SJCRH30 (cell line): ENCODE results near the gene SLC25A47. TPM values are rescaled to one million over a fixed set of nuclear protein-coding genes. Genes with fewer than 3 reads are reported as not detected.
A peak's percentile ranks its signal among the peaks of the same experiment; 100 is the strongest.
"Not testable (repeated sequence)": the region's sequence is repeated elsewhere in the genome, so short reads cannot be mapped to it uniquely, and the experiment has no call there.

Experiments
- DNase-seq, 2 experiments: peaks; one replicate each; pipeline ENCODE4 v3.0.0-alpha.2; 2015 to 2020
- H3K27ac ChIP-seq: fragments of 250-450 bp; sonication (Bioruptor Pico); 2 replicates; pipeline ENCODE4 v1.5.1; 2020; ENCODE audit warnings: mild to moderate bottlenecking, moderate library complexity
- H3K27me3 ChIP-seq: fragments of 250-450 bp; sonication (Bioruptor Pico); 2 replicates; pipeline ENCODE4 v1.5.1; 2020; ENCODE audit warnings: mild to moderate bottlenecking, moderate library complexity
- H3K36me3 ChIP-seq: fragments of 250-450 bp; sonication (Bioruptor Pico); 2 replicates; pipeline ENCODE4 v1.5.1; 2020; ENCODE audit warnings: mild to moderate bottlenecking, moderate library complexity
- H3K4me1 ChIP-seq: fragments of 250-450 bp; sonication (Bioruptor Pico); 2 replicates; pipeline ENCODE4 v1.5.1; 2020; ENCODE audit warnings: mild to moderate bottlenecking, moderate library complexity
- H3K4me3 ChIP-seq: fragments of 250-450 bp; sonication (Bioruptor Pico); 2 replicates; pipeline ENCODE4 v1.5.1; 2020; ENCODE audit warnings: mild to moderate bottlenecking, moderate library complexity
- H3K9me3 ChIP-seq: fragments of 250-450 bp; sonication (Bioruptor Pico); replicated peaks from 2 replicates; pipeline ENCODE4 v1.5.1; 2020; ENCODE audit warnings: mild to moderate bottlenecking, moderate library complexity
- total RNA-seq: library from RNA; depleted of rRNA; stranded (reverse); fragments of >200 nt; shearing (Covaris generic); gene quantifications from 2 replicates; pipeline ENCODE4 v1.2.3, GENCODE V29; 2014; rRNA removed

SLC25A47 gene
- total RNA-seq, result 0.08 TPM in 1 of 2 replicates, not detected in the other

DNA sequence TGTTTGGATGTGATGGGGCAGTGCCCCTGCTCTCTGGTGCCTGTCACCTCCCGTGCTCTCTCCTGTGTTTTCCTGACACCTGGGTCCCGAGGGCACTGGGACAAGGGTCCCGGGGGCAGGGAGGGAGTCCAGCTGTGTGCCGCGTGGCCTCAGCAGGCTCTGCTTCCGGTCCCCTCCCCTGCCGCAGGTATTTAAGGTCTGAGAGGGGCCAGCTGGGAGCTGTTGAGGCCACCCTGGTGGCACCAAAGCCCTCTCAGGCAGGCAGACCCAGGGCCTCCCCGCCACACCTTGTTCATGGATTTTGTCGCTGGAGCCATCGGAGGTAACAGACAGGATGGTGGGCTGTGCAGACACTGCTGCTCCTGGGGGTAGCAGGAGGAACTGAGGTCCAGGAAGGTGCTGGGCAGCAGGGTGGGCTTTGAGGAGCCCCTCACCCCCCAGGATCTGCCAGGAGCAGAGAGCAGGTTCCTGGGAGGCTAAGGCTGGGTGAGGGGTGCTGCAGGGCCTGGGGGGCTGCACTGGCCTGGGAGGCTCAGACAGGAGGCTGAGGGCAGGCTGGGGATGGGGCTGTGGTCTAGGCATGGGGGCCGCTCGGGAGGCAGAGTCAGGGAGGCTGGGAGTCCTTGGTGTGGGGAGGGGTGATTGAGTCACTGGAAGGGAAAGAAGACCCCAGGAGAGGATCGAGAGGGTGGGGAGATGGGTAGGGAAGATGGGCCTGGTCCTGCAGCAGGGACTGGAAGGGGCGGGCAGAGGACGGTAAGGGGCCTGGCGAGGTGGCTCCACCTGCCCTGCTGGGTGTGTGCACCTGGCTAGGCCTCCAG lies at the start of gene SLC25A47:
TSS of gene SLC25A47 (plus strand) at position 219 of the 821 bp plus-strand sequence. CDS start at position 295, 76 bp downstream.
- H3K36me3 ChIP-seq, result no peaks in the 10 kb centered on the region
- H3K27me3 ChIP-seq, result no peaks in the 10 kb centered on the region
- no peak within 1 kb of the TSS for H3K27ac ChIP-seq
- H3K4me1 ChIP-seq, result peaks cover 5% of the 10 kb centered on the region; the same call in 1 of the 2 replicates
- H3K4me3 ChIP-seq, result no peak within 1 kb of the TSS
- DNase-seq, result no peak
- H3K9me3 ChIP-seq, result no peaks in the 10 kb centered on the region

- Histone ChIP-seq H3K27ac (no peak overlapping the region), H3K4me1 (peaks cover 6% of the 10 kb centered on the region), H3K27me3 (no peaks in the 10 kb centered on the region), H3K4me3 (no peak overlapping the region), H3K9me3 (no peaks in the 10 kb centered on the region), H3K36me3 (peaks cover 35% of the 10 kb centered on the region)
- no peak for DNase-seq
Measured at GRCh38 chr14:100274250-100274649, 48.9 kb upstream of the SLC25A47 start.

- Histone ChIP-seq H3K27ac (no peak overlapping the region), H3K27me3 (no peaks in the 10 kb centered on the region), H3K4me3 (no peak overlapping the region), H3K36me3 (peaks cover 39% of the 10 kb centered on the region), H3K4me1 (peaks cover 6% of the 10 kb centered on the region), H3K9me3 (no peaks in the 10 kb centered on the region)
- DNase-seq, result no peak
Measured at GRCh38 chr14:100275214-100275613, 47.9 kb upstream of the SLC25A47 start.

GRCh38 chr14:100278702-100279101 lies 44.4 kb upstream of the SLC25A47 start:
- no peak for DNase-seq
- H3K27me3 ChIP-seq, result no peaks in the 10 kb centered on the region

GRCh38 chr14:100279133-100279532 lies 44.0 kb upstream of the SLC25A47 start:
- DNase-seq, result no peak
- no peaks in the 10 kb centered on the region for H3K27me3 ChIP-seq
- peaks cover 43% of the 10 kb centered on the region for H3K36me3 ChIP-seq
- H3K27ac ChIP-seq, result no peak overlapping the region
- peaks cover 6% of the 10 kb centered on the region for H3K4me1 ChIP-seq
- no peaks in the 10 kb centered on the region for H3K9me3 ChIP-seq
- no peak overlapping the region for H3K4me3 ChIP-seq

More at GRCh38 chr14:100278702-100279101, 44.4 kb upstream of the SLC25A47 start:
- no peaks in the 10 kb centered on the region for H3K9me3 ChIP-seq
- no peak overlapping the region for H3K27ac ChIP-seq
- H3K4me1 ChIP-seq, result peaks cover 6% of the 10 kb centered on the region
- no peak overlapping the region for H3K4me3 ChIP-seq
- H3K36me3 ChIP-seq, result peaks cover 43% of the 10 kb centered on the region

DNA sequence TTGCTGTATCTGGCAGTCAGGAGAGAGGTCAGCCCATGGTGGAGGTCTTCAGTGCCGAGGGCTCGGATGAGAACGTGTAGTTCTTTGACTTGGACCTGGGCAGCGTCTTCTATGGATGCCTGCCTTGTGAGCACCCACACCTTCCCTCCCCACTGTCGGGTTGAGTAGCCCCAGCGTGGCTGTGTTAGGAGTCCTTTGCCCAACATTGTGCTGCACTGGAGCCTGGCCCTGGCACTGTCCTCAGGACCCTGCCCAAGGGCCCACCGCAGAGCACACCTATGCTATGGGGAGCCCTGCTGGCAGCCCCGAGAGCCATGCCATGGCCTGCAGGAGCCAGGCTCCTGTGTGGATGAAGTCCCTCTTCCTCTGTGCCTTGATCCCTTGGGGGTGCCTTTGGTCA lies 43.6 kb upstream of the SLC25A47 start:
- Histone ChIP-seq H3K27ac (no peak overlapping the region), H3K4me3 (no peak overlapping the region), H3K4me1 (peaks cover 6% of the 10 kb centered on the region), H3K27me3 (no peaks in the 10 kb centered on the region), H3K9me3 (no peaks in the 10 kb centered on the region), H3K36me3 (peaks cover 41% of the 10 kb centered on the region)
- no peak for DNase-seq

DNA sequence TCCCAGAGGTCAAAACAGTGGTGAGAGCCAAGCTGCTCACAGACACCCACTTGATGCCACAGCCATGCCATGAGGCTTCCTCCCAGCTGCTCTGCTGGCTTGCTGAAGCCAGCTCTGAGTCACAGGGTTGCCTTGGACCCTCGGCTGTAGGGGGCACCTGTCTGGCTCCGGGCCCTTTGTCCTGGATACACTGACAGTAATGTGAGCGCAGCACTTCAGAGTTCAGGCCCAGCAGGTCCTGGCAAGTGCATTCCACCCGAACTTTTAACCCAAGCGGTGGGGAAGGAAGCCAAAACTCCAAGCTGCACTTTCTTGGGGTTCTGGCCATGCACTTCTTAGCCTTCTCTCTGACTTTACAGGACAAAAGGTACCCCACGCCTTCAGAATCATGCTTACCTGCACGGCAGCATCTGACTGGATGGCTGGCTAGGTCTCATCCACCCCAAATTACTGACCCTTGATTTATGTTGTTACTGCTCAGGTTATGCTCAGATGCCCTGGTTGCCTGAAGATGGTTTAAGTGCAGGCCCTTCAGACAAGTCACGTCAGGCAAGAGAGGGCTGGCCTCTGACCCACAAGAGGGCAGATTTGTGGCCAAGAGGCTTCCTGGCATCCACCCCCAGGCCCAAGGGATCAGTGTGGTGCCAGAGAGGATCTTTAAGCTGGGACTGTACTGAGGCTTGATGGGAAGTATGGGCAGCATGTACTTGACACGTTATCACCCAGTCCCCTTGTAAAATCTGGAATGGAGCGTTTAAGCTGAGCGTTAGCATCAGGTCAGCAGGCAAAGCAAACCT lies 41.7 kb upstream of the SLC25A47 start:
- no peaks in the 10 kb centered on the region for H3K27me3 ChIP-seq
- H3K9me3 ChIP-seq, result no peaks in the 10 kb centered on the region
- H3K4me3 ChIP-seq, result no peak overlapping the region
- peaks cover 6% of the 10 kb centered on the region for H3K4me1 ChIP-seq
- H3K36me3 ChIP-seq, result peaks cover 29% of the 10 kb centered on the region
- no peak overlapping the region for H3K27ac ChIP-seq
- DNase-seq, result peak in 1 of 2 experiments; percentile 36

DNA sequence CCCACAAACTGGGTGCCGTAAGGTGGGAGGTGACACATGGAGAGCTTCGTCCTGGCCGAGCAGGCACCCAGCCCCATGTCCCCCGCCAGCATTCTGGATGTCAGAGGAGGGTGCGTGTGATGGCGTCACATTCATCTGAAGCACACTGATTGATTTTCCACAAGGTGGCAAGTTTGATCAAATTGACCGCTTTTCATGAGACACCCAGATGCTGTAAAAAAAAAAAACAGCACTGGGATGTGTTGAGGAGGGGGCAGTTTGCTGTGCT lies 41.1 kb upstream of the SLC25A47 start:
- Histone ChIP-seq H3K27ac (no peak overlapping the region), H3K27me3 (no peaks in the 10 kb centered on the region), H3K4me3 (no peak overlapping the region), H3K36me3 (peaks cover 25% of the 10 kb centered on the region), H3K9me3 (no peaks in the 10 kb centered on the region), H3K4me1 (peaks cover 6% of the 10 kb centered on the region)
- no peak for DNase-seq

GRCh38 chr14:100282766-100283419 lies 40.2 kb upstream of the SLC25A47 start:
- DNase-seq, result no peak
- peaks cover 17% of the 10 kb centered on the region for H3K36me3 ChIP-seq
- peaks cover 6% of the 10 kb centered on the region for H3K4me1 ChIP-seq
- H3K27me3 ChIP-seq, result no peaks in the 10 kb centered on the region
- no peaks in the 10 kb centered on the region for H3K9me3 ChIP-seq
- no peak overlapping the region for H3K4me3 ChIP-seq
- H3K27ac ChIP-seq, result no peak overlapping the region

- peaks cover 16% of the 10 kb centered on the region for H3K36me3 ChIP-seq
- DNase-seq, H3K27ac ChIP-seq, H3K9me3 ChIP-seq, H3K27me3 ChIP-seq, H3K4me1 ChIP-seq, H3K4me3 ChIP-seq: not testable (repeated sequence)
Measured at GRCh38 chr14:100283436-100283835, 39.7 kb upstream of the SLC25A47 start.

- no peaks in the 10 kb centered on the region for H3K27me3 ChIP-seq
- H3K9me3 ChIP-seq, result no peaks in the 10 kb centered on the region
- H3K27ac ChIP-seq, result no peak overlapping the region
- H3K4me3 ChIP-seq, result no peak overlapping the region
- DNase-seq, result no peak
- peaks cover 13% of the 10 kb centered on the region for H3K36me3 ChIP-seq
- H3K4me1 ChIP-seq, result peaks cover 6% of the 10 kb centered on the region; the same call in 1 of the 2 replicates
Measured at GRCh38 chr14:100283984-100284881, 38.9 kb upstream of the SLC25A47 start.

- H3K36me3 ChIP-seq, result peaks cover 11% of the 10 kb centered on the region
- DNase-seq, result no peak
- peak overlapping the region; percentile 42; the same call in 1 of the 2 replicates for H3K27ac ChIP-seq
- H3K9me3 ChIP-seq, result no peaks in the 10 kb centered on the region
- H3K4me3 ChIP-seq, result peak overlapping the region; percentile 57
- no peaks in the 10 kb centered on the region for H3K27me3 ChIP-seq
- H3K4me1 ChIP-seq, result peaks cover 6% of the 10 kb centered on the region; the same call in 1 of the 2 replicates
Measured at GRCh38 chr14:100285021-100285912, 37.9 kb upstream of the SLC25A47 start.

GRCh38 chr14:100285913-100286400 lies 37.2 kb upstream of the SLC25A47 start:
- no peaks in the 10 kb centered on the region for H3K27me3 ChIP-seq
- peak overlapping the region; percentile 57 for H3K4me3 ChIP-seq
- no peak overlapping the region for H3K27ac ChIP-seq
- peaks cover 7% of the 10 kb centered on the region for H3K36me3 ChIP-seq
- H3K4me1 ChIP-seq, result peaks cover 6% of the 10 kb centered on the region; the same call in 1 of the 2 replicates
- no peaks in the 10 kb centered on the region for H3K9me3 ChIP-seq
- no peak for DNase-seq
